GM12878 (cell line): ENCODE results near the gene RYK. TPM values are rescaled to one million over a fixed set of nuclear protein-coding genes. Genes with fewer than 3 reads are reported as not detected.

Source experiments
- ATAC-seq: fragments of 200-7000 bp; cut with Tn5 transposase; 3 replicates; pipeline ENCODE4 v1.9.1; 2020; ENCODE audit warnings: mild to moderate bottlenecking, moderate library complexity
- BruUV-seq: library from RNA; stranded (reverse); fragments of 400-500 nt; replicated peaks from 2 replicates; lab custom pipeline; 2021; lab: Mats Ljungman, UMichigan
- CTCF ChIA-PET: fragments of 300-600 bp; sonication (Branson Sonifier 250); formaldehyde crosslinking; extraction: SDS; loops from one replicate; lab custom pipeline; 2021; ENCODE audit warnings: inconsistent platforms; lab: Yijun Ruan, JAX
- POLR2A ChIA-PET: fragments of 350-600 bp; formaldehyde crosslinking; extraction: SDS; loops from one replicate; lab custom pipeline; 2021; ENCODE audit warnings: inconsistent platforms; lab: Charles Lee
- RAD21 ChIA-PET: fragments of 300-600 bp; sonication (Branson Sonifier 250); formaldehyde crosslinking; loops from one replicate; lab custom pipeline; 2023; ENCODE audit warnings: antibody characterized with exemption; ENCODE audit not compliant: unreplicated experiment; lab: Charles Lee
- SMC1A ChIA-PET: fragments of 300-600 bp; sonication (Branson Sonifier 250); formaldehyde crosslinking; loops from one replicate; lab custom pipeline; 2023; ENCODE audit not compliant: unreplicated experiment, uncharacterized antibody; lab: Charles Lee
- DNase-seq: peaks from one replicate; pipeline ENCODE4 v3.0.0-alpha.2; 2011; ENCODE audit warnings: low read depth, low spot score
- FAIRE-seq: peaks from 3 replicates; lab custom pipeline; 2011; peaks lifted over from hg19 to GRCh38; lab: Jason Lieb, UNC
- H2AFZ ChIP-seq: 2 replicates; pipeline ENCODE4 v1.6.0; 2011; ENCODE audit warnings: low read depth, low read length, control low read depth; ENCODE audit not compliant: control insufficient read depth
- H3K27ac ChIP-seq: 2 replicates; pipeline ENCODE4 v1.5.1; 2011; ENCODE audit warnings: control low read depth; ENCODE audit not compliant: control insufficient read depth, insufficient read depth
- H3K27me3 ChIP-seq, 2 experiments: replicated peaks in 1 of 2; 2 replicates each; pipeline versions ENCODE4 v1.6.0 to v1.6.1; 2011; ENCODE audit warnings: low read length in 1 of 2; ENCODE audit not compliant: control insufficient read depth in 2 of 2, insufficient read depth in 2 of 2
- H3K36me3 ChIP-seq, 2 experiments: 2 replicates each; pipeline ENCODE4 v1.5.1; 2011; ENCODE audit warnings: low read length in 1 of 2; ENCODE audit not compliant: control insufficient read depth in 2 of 2, insufficient read depth in 2 of 2
- H3K4me1 ChIP-seq: 2 replicates; pipeline ENCODE4 v1.6.1; 2011; ENCODE audit warnings: mild to moderate bottlenecking, low read length, moderate library complexity, mixed read lengths; ENCODE audit not compliant: control insufficient read depth, insufficient read depth
- H3K4me2 ChIP-seq: 2 replicates; pipeline ENCODE4 v1.6.0; 2011; ENCODE audit warnings: control low read depth; ENCODE audit not compliant: control insufficient read depth, insufficient read depth
- H3K4me3 ChIP-seq: fragments of 200-600 bp; sonication (generic); 2 replicates; pipeline ENCODE4 v1.5.1; 2016
- H3K79me2 ChIP-seq: 2 replicates; pipeline ENCODE4 v1.6.0; 2011; ENCODE audit warnings: low read length; ENCODE audit not compliant: control insufficient read depth, insufficient read depth
- H3K9ac ChIP-seq: 2 replicates; pipeline ENCODE4 v1.8.0; 2011; ENCODE audit warnings: low read length, control low read depth, mixed read lengths; ENCODE audit not compliant: control insufficient read depth, insufficient read depth
- H3K9me3 ChIP-seq: replicated peaks from 3 replicates; pipeline ENCODE4 v1.5.1; 2011; ENCODE audit warnings: mild to moderate bottlenecking, low read length; ENCODE audit not compliant: control insufficient read depth, insufficient read depth
- H4K20me1 ChIP-seq: 2 replicates; pipeline ENCODE4 v1.6.0; 2011; ENCODE audit not compliant: control insufficient read depth, insufficient read depth
- BCLAF1 ChIP-seq: fragments of 450-650 bp; IDR thresholded peaks from 2 replicates; pipeline ENCODE4 v1.6.1; 2017; ENCODE audit warnings: antibody characterized with exemption, mild to moderate bottlenecking, moderate library complexity
- FOXK2 ChIP-seq: fragments of 450-650 bp; IDR thresholded peaks from 2 replicates; pipeline ENCODE4 v1.6.1; 2017; ENCODE audit warnings: mild to moderate bottlenecking, moderate library complexity
- MYB ChIP-seq: fragments of 150-350 bp; IDR thresholded peaks from 2 replicates; pipeline ENCODE4 v1.6.1; 2014; ENCODE audit warnings: mild to moderate bottlenecking, low read depth, low read length, borderline replicate concordance
- NR2F1 ChIP-seq: fragments of 450-650 bp; conservative IDR thresholded peaks from 2 replicates; pipeline ENCODE4 v1.6.1; 2017; ENCODE audit warnings: mild to moderate bottlenecking
- PBX3 ChIP-seq: IDR thresholded peaks from 2 replicates; pipeline ENCODE4 v1.6.1; 2011; ENCODE audit warnings: mild to moderate bottlenecking, low read depth, low read length, moderate library complexity; ENCODE audit not compliant: insufficient replicate concordance
- TBL1XR1 ChIP-seq: IDR thresholded peaks from 2 replicates; pipeline ENCODE4 v1.6.1; 2012; ENCODE audit warnings: low read depth, low read length, improper control_type of control experiment
- ZNF274 ChIP-seq: IDR thresholded peaks from one replicate; pipeline ENCODE4 v1.8.0; 2011; ENCODE audit not compliant: insufficient read length, insufficient read depth
- WGBS: methylation state at CpG from one replicate; pipeline ENCODE4 v1.1.6; 2016; ENCODE audit warnings: low lambda C conversion rate; ENCODE audit not compliant: insufficient replicate concordance, insufficient coverage; ENCODE audit errors: missing lambda C conversion rate; 5-methylcytosine and 5-hydroxymethylcytosine counted together
- in situ Hi-C: fragments of 300-500 bp; cut with MboI; formaldehyde crosslinking; loops from 9 replicates; pipeline ENCODE4 v1.14.3; 2018; ENCODE audit warnings: mixed read lengths
- intact Hi-C: fragments of 100-400 bp; cut with micrococcal nuclease; formaldehyde crosslinking; loops from one replicate; pipeline ENCODE4 v1.14.2; 2022; ENCODE audit not compliant: unreplicated experiment
- polyA plus RNA-seq, 11 experiments: library from polyadenylated mRNA; depleted of rRNA in 4 of 11; unstranded in 6 of 11; stranded (reverse) in 5 of 11; fragments of >200 nt; fragmentation: Nextera tagmentation in 4 of 11; fragmentation: Illumina TruSeq in 1 of 11; extraction: Ambion mirVana in 4 of 11; extraction: Trizol in 1 of 11; gene quantifications; 1 replicate in 1 of 11; 2 replicates in 10 of 11; pipeline versions ENCODE4 v1.2.1 to v1.2.3, GENCODE V29; 2011 to 2016; ENCODE audit warnings: inconsistent platforms in 2 of 11, missing spikeins in 2 of 11, low read depth in 1 of 11
- total RNA-seq, 4 experiments: library from RNA; depleted of rRNA in 3 of 4; stranded (reverse); fragments of >200 nt in 3 of 4; fragmentation: Illumina TruSeq in 1 of 4; extraction: Trizol in 1 of 4; gene quantifications; 2 replicates each; pipeline versions ENCODE4 v1.2.1 to v1.2.3, GENCODE V29; 2013 to 2021

Gene RYK
- total and polyA plus RNA-seq, 10 of the 15 experiments (the other 5 are each of a cell fraction or from before 2014, with no cell fraction given), result 2.0 to 25.1 (median 11.1) TPM

GRCh38 chr3:134260987-134261386 lies 10.3 kb upstream of the RYK start:
- H3K4me1 ChIP-seq, result no peaks in the 10 kb centered on the region
- no peak for ATAC-seq
- intact Hi-C loops (no loop called here), in situ Hi-C loops (no loop called here)
- WGBS, result 0% methylated on average over 1 of the region's 1 CpG
- H3K9me3 ChIP-seq, result no peaks in the 10 kb centered on the region
- ChIA-PET SMC1A (no interaction called here), CTCF (interaction anchor here (1.8 kb wide), 1 partner anchor 49 kb away, joined by 7 read pairs; no protein-coding TSS in a partner anchor), POLR2A (no interaction called here), RAD21 (no interaction called here)
- no peaks in the 10 kb centered on the region for H4K20me1 ChIP-seq
- no peak overlapping the region for H3K27ac ChIP-seq
- H3K4me2 ChIP-seq, result no peak overlapping the region
- no peaks in the 10 kb centered on the region for H3K36me3 ChIP-seq
- H2AFZ ChIP-seq, result no peak overlapping the region
- H3K27me3 ChIP-seq, result peaks cover 0 to 4% of the 10 kb centered on the region in 2 experiments; a peak in 2 of 4 replicates
- H3K79me2 ChIP-seq, result no peaks in the 10 kb centered on the region
- BruUV-seq, result no TSS peak
- TF ChIP-seq ZNF274, result no peak
- no peak for TF ChIP-seq TBL1XR1
- no peak for TF ChIP-seq PBX3
- TF ChIP-seq BCLAF1, result no peak
- TF ChIP-seq MYB, result no peak
- no peak for TF ChIP-seq NR2F1
- no peak for TF ChIP-seq FOXK2
- TF ChIP-seq, all 136 proteins: peak for 0
- no peak overlapping the region for H3K4me3 ChIP-seq
- FAIRE-seq (no peak), DNase-seq (no peak)
- no peak overlapping the region for H3K9ac ChIP-seq
